Liver (tissue), 3 donors: ENCODE results near the gene CARD11.

Experiments used
- EGR1 ChIP-seq, 2 donors: IDR thresholded peaks; 2 replicates each; pipeline ENCODE4 v1.6.1; 2016 to 2018; ENCODE audit warnings: antibody characterized with exemption in 2 of 2, low read depth in 2 of 2
- JUND ChIP-seq, 2 donors: IDR thresholded peaks; 2 replicates each; pipeline ENCODE4 v1.6.1; 2016; ENCODE audit warnings: antibody characterized with exemption in 2 of 2
- SP1 ChIP-seq: IDR thresholded peaks from 2 replicates; pipeline ENCODE4 v1.6.1; 2018; ENCODE audit warnings: antibody characterized with exemption, mild to moderate bottlenecking
- TAF1 ChIP-seq: conservative IDR thresholded peaks from 2 replicates; pipeline ENCODE4 v1.6.1; 2016; ENCODE audit warnings: antibody characterized with exemption, mild to moderate bottlenecking
- TF ChIP-seq, protein P1 (sequence below): fragments of 150-350 bp; IDR thresholded peaks from 2 replicates; pipeline ENCODE4 v1.5.1; 2017; ENCODE audit warnings: improper control_type of control experiment, low read depth, low read length; ENCODE audit not compliant: missing input control
- TF ChIP-seq, protein P2 (sequence below): IDR thresholded peaks from 2 replicates; pipeline ENCODE4 v1.6.1; 2016; ENCODE audit warnings: antibody characterized with exemption, mild to moderate bottlenecking
- TF ChIP-seq, protein P3 (sequence below): IDR thresholded peaks from 2 replicates; pipeline ENCODE4 v1.6.1; 2016; ENCODE audit warnings: antibody characterized with exemption
- donor health status: healthy.
- donor health status: healthy.

DNA sequence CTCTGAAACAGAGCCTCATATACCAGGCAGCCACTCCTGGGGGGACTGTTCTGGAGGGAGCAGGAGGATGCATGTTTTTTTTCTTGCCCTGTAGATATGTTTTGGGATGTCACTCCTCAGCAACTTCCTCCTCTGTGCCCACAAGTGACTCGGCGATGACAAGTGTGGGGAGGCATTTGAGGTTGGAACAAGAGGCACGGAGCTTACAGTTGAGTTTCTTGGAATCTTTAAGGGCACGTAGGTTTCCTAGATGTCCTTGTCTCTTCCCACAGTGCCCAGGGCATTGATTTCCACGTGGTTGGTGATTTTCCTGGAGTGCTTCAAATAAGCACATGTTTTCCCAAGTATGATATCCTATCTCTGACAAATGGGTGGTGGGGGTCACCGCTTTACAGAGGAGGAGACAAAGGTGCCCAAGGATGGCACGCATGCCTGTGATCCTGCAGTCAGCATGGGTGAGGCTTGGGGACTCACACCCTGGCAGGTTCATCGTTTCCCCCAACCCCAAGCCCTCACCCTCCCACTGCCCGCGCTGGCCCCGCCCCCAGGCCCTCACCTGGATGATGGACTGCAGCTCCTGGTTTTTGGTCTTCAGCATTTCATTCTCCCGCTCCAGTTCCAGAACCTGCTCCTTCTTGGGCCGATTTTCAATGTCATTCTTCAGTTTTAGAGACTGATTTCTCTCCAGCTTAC lies 104.3 kb downstream of the CARD11 start:
- TF ChIP-seq, protein P1, sequence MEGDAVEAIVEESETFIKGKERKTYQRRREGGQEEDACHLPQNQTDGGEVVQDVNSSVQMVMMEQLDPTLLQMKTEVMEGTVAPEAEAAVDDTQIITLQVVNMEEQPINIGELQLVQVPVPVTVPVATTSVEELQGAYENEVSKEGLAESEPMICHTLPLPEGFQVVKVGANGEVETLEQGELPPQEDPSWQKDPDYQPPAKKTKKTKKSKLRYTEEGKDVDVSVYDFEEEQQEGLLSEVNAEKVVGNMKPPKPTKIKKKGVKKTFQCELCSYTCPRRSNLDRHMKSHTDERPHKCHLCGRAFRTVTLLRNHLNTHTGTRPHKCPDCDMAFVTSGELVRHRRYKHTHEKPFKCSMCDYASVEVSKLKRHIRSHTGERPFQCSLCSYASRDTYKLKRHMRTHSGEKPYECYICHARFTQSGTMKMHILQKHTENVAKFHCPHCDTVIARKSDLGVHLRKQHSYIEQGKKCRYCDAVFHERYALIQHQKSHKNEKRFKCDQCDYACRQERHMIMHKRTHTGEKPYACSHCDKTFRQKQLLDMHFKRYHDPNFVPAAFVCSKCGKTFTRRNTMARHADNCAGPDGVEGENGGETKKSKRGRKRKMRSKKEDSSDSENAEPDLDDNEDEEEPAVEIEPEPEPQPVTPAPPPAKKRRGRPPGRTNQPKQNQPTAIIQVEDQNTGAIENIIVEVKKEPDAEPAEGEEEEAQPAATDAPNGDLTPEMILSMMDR, result no peak
- TF ChIP-seq, protein P2, sequence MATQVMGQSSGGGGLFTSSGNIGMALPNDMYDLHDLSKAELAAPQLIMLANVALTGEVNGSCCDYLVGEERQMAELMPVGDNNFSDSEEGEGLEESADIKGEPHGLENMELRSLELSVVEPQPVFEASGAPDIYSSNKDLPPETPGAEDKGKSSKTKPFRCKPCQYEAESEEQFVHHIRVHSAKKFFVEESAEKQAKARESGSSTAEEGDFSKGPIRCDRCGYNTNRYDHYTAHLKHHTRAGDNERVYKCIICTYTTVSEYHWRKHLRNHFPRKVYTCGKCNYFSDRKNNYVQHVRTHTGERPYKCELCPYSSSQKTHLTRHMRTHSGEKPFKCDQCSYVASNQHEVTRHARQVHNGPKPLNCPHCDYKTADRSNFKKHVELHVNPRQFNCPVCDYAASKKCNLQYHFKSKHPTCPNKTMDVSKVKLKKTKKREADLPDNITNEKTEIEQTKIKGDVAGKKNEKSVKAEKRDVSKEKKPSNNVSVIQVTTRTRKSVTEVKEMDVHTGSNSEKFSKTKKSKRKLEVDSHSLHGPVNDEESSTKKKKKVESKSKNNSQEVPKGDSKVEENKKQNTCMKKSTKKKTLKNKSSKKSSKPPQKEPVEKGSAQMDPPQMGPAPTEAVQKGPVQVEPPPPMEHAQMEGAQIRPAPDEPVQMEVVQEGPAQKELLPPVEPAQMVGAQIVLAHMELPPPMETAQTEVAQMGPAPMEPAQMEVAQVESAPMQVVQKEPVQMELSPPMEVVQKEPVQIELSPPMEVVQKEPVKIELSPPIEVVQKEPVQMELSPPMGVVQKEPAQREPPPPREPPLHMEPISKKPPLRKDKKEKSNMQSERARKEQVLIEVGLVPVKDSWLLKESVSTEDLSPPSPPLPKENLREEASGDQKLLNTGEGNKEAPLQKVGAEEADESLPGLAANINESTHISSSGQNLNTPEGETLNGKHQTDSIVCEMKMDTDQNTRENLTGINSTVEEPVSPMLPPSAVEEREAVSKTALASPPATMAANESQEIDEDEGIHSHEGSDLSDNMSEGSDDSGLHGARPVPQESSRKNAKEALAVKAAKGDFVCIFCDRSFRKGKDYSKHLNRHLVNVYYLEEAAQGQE, result no peak
- TF ChIP-seq JUND (IDR thresholded peaks at IDR 0.05) (no peak), TAF1 (no peak), EGR1 (IDR thresholded peaks at IDR 0.05; ENCODE audit: low read depth in 2 of 2) (no peak), SP1 (no peak)
- TF ChIP-seq, protein P3, sequence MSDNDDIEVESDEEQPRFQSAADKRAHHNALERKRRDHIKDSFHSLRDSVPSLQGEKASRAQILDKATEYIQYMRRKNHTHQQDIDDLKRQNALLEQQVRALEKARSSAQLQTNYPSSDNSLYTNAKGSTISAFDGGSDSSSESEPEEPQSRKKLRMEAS, result no peak
